AG04449 (cell line): ENCODE measurements around the gene SDHB.

ENCODE experiments used
- CTCF ChIA-PET: fragments of 350-600 bp; formaldehyde crosslinking; extraction: SDS; loops from one replicate; lab custom pipeline; 2021; ENCODE audit warnings: antibody characterized with exemption; lab: Yijun Ruan, JAX
- POLR2A ChIA-PET: fragments of 400-600, 350-600 bp; formaldehyde crosslinking; extraction: SDS; loops from one replicate; lab custom pipeline; 2020; ENCODE audit warnings: antibody characterized with exemption, inconsistent platforms; lab: Yijun Ruan, JAX
- DNase-seq: peaks from one replicate; pipeline ENCODE4 v3.0.0-alpha.2; 2010; ENCODE audit warnings: low read depth, low spot score
- H3K4me3 ChIP-seq: 2 replicates; pipeline ENCODE4 v1.5.1; 2011; ENCODE audit warnings: low read depth, mild to moderate bottlenecking, control low read depth, low read length
- CTCF ChIP-seq: IDR thresholded peaks from one replicate; pipeline ENCODE4 v1.5.1; 2011; ENCODE audit warnings: mild to moderate bottlenecking, moderate library complexity, low read length, control low read depth, inconsistent platforms; ENCODE audit not compliant: insufficient read depth; ENCODE audit errors: missing control alignments

SDHB gene

GRCh38 chr1:17039522-17039921, 14.3 kb downstream of the SDHB start:
- no peak for TF ChIP-seq CTCF
- ChIA-PET POLR2A (no interaction called here), CTCF (interaction anchor here (15.7 kb wide), 1 partner anchor 86 kb away, joined by 447 read pairs; no protein-coding TSS in a partner anchor)
- no peak overlapping the region for H3K4me3 ChIP-seq
- no peak for DNase-seq

DNA sequence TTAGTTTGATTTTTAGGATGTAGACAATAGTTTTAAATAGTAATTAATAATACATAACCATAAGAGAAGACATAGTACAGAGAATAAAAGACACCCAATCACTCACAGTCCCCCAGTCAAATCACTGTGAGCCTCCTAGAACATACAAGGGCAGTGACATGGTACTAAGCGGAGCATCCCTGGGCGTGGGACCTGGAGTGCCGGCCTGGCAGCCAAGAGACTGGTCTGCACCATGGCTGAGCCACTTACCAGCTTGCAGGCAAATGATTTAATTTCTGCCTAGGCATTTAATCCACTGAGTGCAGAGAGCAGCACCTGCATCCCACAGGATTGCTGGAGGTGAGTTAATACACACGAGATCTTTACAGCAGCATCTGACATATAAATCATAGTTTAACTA, 20.4 kb downstream of the SDHB start:
- no peak overlapping the region for H3K4me3 ChIP-seq
- POLR2A ChIA-PET, result interaction anchor here (1.0 kb wide), 1 partner anchor 11 kb away, joined by 3 read pairs; no protein-coding TSS in a partner anchor
- CTCF ChIA-PET, result interaction anchor here (1.0 to 3.3 kb wide), 6 partner anchors 10 to 83 kb away, joined by 3 to 25 read pairs (median 8); no protein-coding TSS in a partner anchor

DNA sequence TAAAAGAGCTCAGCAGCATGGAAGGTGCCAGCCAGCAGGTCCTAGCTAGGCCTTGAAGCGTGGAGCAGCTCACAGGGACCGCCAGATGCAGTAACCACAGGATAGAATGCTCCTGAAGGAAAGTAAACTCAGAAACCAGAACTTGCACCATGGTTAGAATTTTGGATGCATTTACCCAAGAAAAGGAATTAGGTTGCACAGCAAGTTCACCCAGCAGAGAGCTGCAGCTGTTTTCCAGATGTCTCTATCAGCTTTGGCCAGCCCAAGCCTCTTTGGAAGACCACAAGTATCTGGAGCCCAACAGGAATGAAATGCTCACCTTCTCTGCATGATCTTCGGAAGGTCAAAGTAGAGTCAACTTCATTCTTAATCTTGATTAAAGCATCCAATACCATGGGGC, 21.1 kb downstream of the SDHB start:
- ChIA-PET CTCF (interaction anchor here (1.0 to 3.3 kb wide), 6 partner anchors 9 to 82 kb away, joined by 3 to 25 read pairs (median 8); no protein-coding TSS in a partner anchor), POLR2A (interaction anchor here (1.0 kb wide), 1 partner anchor 10 kb away, joined by 3 read pairs; no protein-coding TSS in a partner anchor)
- TF ChIP-seq CTCF, result no peak
- H3K4me3 ChIP-seq, result no peak overlapping the region
- DNase-seq, result no peak

More for the DNA sequence above, 20.4 kb downstream of the SDHB start:
- DNase-seq, result no peak
- TF ChIP-seq CTCF, result no peak

- POLR2A ChIA-PET, result no interaction called here
- no peak overlapping the region for H3K4me3 ChIP-seq
- TF ChIP-seq CTCF, result no peak
- DNase-seq, result no peak
- CTCF ChIA-PET, result no interaction called here
These were observed 22.4 kb downstream of the SDHB start for GRCh38 chr1:17031436-17031835.

DNA sequence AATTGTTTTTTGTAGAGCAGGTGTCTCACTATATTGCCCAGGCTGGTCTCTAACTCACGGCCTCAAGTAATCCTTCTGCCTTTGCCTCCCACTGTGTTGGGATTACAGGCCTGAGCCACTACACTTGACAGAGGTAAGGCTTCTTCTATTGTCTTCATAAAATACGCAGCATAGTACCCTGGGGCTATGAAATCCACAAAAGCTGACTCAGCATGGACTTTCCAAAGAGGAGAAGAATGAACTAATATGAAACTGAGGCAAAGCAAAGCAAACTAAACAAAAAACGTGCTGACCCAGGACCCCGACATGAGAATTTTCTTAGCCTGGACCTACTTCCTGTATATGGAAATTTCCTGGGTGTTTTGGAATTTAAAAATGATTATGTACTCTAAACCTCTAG, 23.6 kb downstream of the SDHB start:
- no peak overlapping the region for H3K4me3 ChIP-seq
- no peak for TF ChIP-seq CTCF
- ChIA-PET POLR2A (no interaction called here), CTCF (interaction anchor here (1.2 kb wide), 1 partner anchor 78 kb away, joined by 4 read pairs; no protein-coding TSS in a partner anchor)
- no peak for DNase-seq

GRCh38 chr1:17028662-17029188, 25.1 kb downstream of the SDHB start:
- no peak overlapping the region for H3K4me3 ChIP-seq
- CTCF ChIA-PET, result interaction anchor here (0.7 to 2.1 kb wide), 4 partner anchors 15 to 408 kb away, joined by 3 to 5 read pairs (median 3); no protein-coding TSS in a partner anchor
- POLR2A ChIA-PET, result interaction anchor here (0.7 kb wide), 1 partner anchor 71 kb away, joined by 3 read pairs; no protein-coding TSS in a partner anchor
- TF ChIP-seq CTCF, result no peak
- DNase-seq, result no peak
